Measurements from ENCODE around the gene STX8.

STX8 gene

GRCh38 chr17:9274973-9275372 is 300.6 kb downstream of the STX8 start:
- no peaks in the 10 kb centered on the region; the same call in 1 of the 2 replicates for H3K36me3 ChIP-seq (ENCODE audit: control insufficient read depth, insufficient read depth, low read length)
- DNase-seq (ENCODE audit: extremely low read depth, insufficient read length): no peak
- TF ChIP-seq, protein P1, sequence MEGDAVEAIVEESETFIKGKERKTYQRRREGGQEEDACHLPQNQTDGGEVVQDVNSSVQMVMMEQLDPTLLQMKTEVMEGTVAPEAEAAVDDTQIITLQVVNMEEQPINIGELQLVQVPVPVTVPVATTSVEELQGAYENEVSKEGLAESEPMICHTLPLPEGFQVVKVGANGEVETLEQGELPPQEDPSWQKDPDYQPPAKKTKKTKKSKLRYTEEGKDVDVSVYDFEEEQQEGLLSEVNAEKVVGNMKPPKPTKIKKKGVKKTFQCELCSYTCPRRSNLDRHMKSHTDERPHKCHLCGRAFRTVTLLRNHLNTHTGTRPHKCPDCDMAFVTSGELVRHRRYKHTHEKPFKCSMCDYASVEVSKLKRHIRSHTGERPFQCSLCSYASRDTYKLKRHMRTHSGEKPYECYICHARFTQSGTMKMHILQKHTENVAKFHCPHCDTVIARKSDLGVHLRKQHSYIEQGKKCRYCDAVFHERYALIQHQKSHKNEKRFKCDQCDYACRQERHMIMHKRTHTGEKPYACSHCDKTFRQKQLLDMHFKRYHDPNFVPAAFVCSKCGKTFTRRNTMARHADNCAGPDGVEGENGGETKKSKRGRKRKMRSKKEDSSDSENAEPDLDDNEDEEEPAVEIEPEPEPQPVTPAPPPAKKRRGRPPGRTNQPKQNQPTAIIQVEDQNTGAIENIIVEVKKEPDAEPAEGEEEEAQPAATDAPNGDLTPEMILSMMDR (IDR thresholded peaks at IDR 0.05; ENCODE audit: insufficient read depth, low read length, poor library complexity, severe bottlenecking): no peak

GRCh38 chr17:9273428-9274391 is 301.9 kb downstream of the STX8 start:
- Histone ChIP-seq H3K27me3 (replicated peaks; ENCODE audit: control insufficient read depth, insufficient read depth, low read length) (no peaks in the 10 kb centered on the region), H3K36me3 (ENCODE audit: control insufficient read depth, insufficient read depth, low read length) (no peaks in the 10 kb centered on the region; the same call in 1 of the 2 replicates), H3K4me3 (replicated peaks; ENCODE audit: low read depth, low read length) (no peak overlapping the region)
- TF ChIP-seq, protein P1 (IDR thresholded peaks at IDR 0.05; ENCODE audit: insufficient read depth, low read length, poor library complexity, severe bottlenecking): no peak
- no peak for DNase-seq (ENCODE audit: extremely low read depth, insufficient read length)

More at GRCh38 chr17:9274973-9275372, 300.6 kb downstream of the STX8 start:
- H3K27me3 ChIP-seq (replicated peaks; ENCODE audit: control insufficient read depth, insufficient read depth, low read length): no peaks in the 10 kb centered on the region
- no peak overlapping the region for H3K4me3 ChIP-seq (replicated peaks; ENCODE audit: low read depth, low read length)

GRCh38 chr17:9272501-9273200 is 303.0 kb downstream of the STX8 start:
- TF ChIP-seq, protein P1 (IDR thresholded peaks at IDR 0.05; ENCODE audit: insufficient read depth, low read length, poor library complexity, severe bottlenecking): no peak
- no peak overlapping the region for H3K4me3 ChIP-seq (replicated peaks; ENCODE audit: low read depth, low read length)
- no peaks in the 10 kb centered on the region for H3K27me3 ChIP-seq (replicated peaks; ENCODE audit: control insufficient read depth, insufficient read depth, low read length)
- H3K36me3 ChIP-seq (ENCODE audit: control insufficient read depth, insufficient read depth, low read length): no peaks in the 10 kb centered on the region; the same call in 1 of the 2 replicates
- no peak for DNase-seq (ENCODE audit: extremely low read depth, insufficient read length)

GRCh38 chr17:9271989-9272388 is 303.6 kb downstream of the STX8 start:
- Histone ChIP-seq H3K36me3 (ENCODE audit: control insufficient read depth, insufficient read depth, low read length) (no peaks in the 10 kb centered on the region; the same call in 1 of the 2 replicates), H3K27me3 (replicated peaks; ENCODE audit: control insufficient read depth, insufficient read depth, low read length) (no peaks in the 10 kb centered on the region), H3K4me3 (replicated peaks; ENCODE audit: low read depth, low read length) (no peak overlapping the region)
- TF ChIP-seq, protein P1 (IDR thresholded peaks at IDR 0.05; ENCODE audit: insufficient read depth, low read length, poor library complexity, severe bottlenecking): no peak
- no peak for DNase-seq (ENCODE audit: extremely low read depth, insufficient read length)

GRCh38 chr17:9270921-9271320 is 304.7 kb downstream of the STX8 start:
- DNase-seq (ENCODE audit: extremely low read depth, insufficient read length): no peak
- Histone ChIP-seq H3K27me3 (replicated peaks; ENCODE audit: control insufficient read depth, insufficient read depth, low read length) (no peaks in the 10 kb centered on the region), H3K36me3 (ENCODE audit: control insufficient read depth, insufficient read depth, low read length) (no peaks in the 10 kb centered on the region; the same call in 1 of the 2 replicates), H3K4me3 (replicated peaks; ENCODE audit: low read depth, low read length) (no peak overlapping the region)
- TF ChIP-seq, protein P1 (IDR thresholded peaks at IDR 0.05; ENCODE audit: insufficient read depth, low read length, poor library complexity, severe bottlenecking): no peak
